Uterus (tissue), 2 donors: ENCODE results near the gene ST8SIA6.

Experiments
- POLR2A ChIP-seq, 2 donors: fragments of 450-650 bp; IDR thresholded peaks; one replicate each; pipeline ENCODE4 v1.6.1; 2016; ENCODE audit warnings: antibody characterized with exemption in 2 of 2, mild to moderate bottlenecking in 1 of 2, moderate library complexity in 1 of 2
- TF ChIP-seq, protein P1 (sequence below), 4 experiments: fragments of 200-600 bp in 2 of 4; fragments of 450-650 bp in 2 of 4; sonication (generic) in 2 of 4; IDR thresholded peaks; one replicate each; pipeline ENCODE4 v1.5.1; 2016 to 2019; ENCODE audit warnings: antibody characterized with exemption in 4 of 4, mild to moderate bottlenecking in 2 of 4, moderate library complexity in 1 of 4

GRCh38 chr10:17358461-17358860, 95.9 kb downstream of the ST8SIA6 start:
- TF ChIP-seq, protein P1, sequence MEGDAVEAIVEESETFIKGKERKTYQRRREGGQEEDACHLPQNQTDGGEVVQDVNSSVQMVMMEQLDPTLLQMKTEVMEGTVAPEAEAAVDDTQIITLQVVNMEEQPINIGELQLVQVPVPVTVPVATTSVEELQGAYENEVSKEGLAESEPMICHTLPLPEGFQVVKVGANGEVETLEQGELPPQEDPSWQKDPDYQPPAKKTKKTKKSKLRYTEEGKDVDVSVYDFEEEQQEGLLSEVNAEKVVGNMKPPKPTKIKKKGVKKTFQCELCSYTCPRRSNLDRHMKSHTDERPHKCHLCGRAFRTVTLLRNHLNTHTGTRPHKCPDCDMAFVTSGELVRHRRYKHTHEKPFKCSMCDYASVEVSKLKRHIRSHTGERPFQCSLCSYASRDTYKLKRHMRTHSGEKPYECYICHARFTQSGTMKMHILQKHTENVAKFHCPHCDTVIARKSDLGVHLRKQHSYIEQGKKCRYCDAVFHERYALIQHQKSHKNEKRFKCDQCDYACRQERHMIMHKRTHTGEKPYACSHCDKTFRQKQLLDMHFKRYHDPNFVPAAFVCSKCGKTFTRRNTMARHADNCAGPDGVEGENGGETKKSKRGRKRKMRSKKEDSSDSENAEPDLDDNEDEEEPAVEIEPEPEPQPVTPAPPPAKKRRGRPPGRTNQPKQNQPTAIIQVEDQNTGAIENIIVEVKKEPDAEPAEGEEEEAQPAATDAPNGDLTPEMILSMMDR (IDR thresholded peaks at IDR 0.05), result no peak
- TF ChIP-seq POLR2A (IDR thresholded peaks at IDR 0.05), result no peak
